ENCODE results near the gene KITLG.
A peak's percentile ranks its signal among the peaks of the same experiment; 100 is the strongest.

Gene KITLG

DNA sequence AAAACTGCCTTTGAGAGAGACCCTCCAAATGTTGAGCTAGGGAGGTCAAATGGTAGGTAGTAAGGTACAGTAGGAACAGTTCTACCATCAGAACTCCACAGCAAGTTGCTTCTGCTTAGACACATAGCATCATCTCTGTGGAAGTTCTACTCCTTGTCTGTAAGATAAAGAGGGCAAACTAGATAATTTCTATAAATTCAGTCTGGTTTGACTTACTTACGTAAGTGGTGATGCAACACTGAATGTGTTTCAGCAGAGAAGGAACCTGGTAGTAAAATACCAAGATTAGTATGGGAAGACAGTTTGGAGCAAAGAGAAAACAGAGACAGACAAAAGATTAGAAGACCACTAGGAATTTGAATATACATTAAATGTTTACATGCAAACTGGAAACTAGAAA lies 42.0 kb downstream of the KITLG start:
- TF ChIP-seq, protein P1, sequence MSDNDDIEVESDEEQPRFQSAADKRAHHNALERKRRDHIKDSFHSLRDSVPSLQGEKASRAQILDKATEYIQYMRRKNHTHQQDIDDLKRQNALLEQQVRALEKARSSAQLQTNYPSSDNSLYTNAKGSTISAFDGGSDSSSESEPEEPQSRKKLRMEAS (IDR thresholded peaks at IDR 0.05) = no peak
- TF ChIP-seq EGR1 (IDR thresholded peaks at IDR 0.05) = no peak
- no peak for TF ChIP-seq TCF12 (IDR thresholded peaks at IDR 0.05; ENCODE audit: low read depth)
- TF ChIP-seq YY1 (IDR thresholded peaks at IDR 0.05; ENCODE audit: low read depth) = no peak
- no peak for TF ChIP-seq CEBPB (IDR thresholded peaks at IDR 0.05)
- TF ChIP-seq FOXM1 (IDR thresholded peaks at IDR 0.05; ENCODE audit: borderline replicate concordance, low read depth) = no peak
- no peak for TF ChIP-seq CREB1 (IDR thresholded peaks at IDR 0.05; ENCODE audit: low read depth)
- TF ChIP-seq, protein P2, sequence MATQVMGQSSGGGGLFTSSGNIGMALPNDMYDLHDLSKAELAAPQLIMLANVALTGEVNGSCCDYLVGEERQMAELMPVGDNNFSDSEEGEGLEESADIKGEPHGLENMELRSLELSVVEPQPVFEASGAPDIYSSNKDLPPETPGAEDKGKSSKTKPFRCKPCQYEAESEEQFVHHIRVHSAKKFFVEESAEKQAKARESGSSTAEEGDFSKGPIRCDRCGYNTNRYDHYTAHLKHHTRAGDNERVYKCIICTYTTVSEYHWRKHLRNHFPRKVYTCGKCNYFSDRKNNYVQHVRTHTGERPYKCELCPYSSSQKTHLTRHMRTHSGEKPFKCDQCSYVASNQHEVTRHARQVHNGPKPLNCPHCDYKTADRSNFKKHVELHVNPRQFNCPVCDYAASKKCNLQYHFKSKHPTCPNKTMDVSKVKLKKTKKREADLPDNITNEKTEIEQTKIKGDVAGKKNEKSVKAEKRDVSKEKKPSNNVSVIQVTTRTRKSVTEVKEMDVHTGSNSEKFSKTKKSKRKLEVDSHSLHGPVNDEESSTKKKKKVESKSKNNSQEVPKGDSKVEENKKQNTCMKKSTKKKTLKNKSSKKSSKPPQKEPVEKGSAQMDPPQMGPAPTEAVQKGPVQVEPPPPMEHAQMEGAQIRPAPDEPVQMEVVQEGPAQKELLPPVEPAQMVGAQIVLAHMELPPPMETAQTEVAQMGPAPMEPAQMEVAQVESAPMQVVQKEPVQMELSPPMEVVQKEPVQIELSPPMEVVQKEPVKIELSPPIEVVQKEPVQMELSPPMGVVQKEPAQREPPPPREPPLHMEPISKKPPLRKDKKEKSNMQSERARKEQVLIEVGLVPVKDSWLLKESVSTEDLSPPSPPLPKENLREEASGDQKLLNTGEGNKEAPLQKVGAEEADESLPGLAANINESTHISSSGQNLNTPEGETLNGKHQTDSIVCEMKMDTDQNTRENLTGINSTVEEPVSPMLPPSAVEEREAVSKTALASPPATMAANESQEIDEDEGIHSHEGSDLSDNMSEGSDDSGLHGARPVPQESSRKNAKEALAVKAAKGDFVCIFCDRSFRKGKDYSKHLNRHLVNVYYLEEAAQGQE (IDR thresholded peaks at IDR 0.05; ENCODE audit: low read depth) = no peak
- TF ChIP-seq EP300 (IDR thresholded peaks at IDR 0.05; ENCODE audit: borderline replicate concordance) = no peak
- TF ChIP-seq RAD21 (IDR thresholded peaks at IDR 0.05; ENCODE audit: low read depth) = no peak
- no peak for TF ChIP-seq ZBTB7A (IDR thresholded peaks at IDR 0.05; ENCODE audit: low read depth)
- TF ChIP-seq TAF1 (IDR thresholded peaks at IDR 0.05; ENCODE audit: low read depth) = no peak
- TF ChIP-seq USF1 (IDR thresholded peaks at IDR 0.05) = no peak
- no peak for TF ChIP-seq NFIC (IDR thresholded peaks at IDR 0.05)
- no peak for TF ChIP-seq TEAD4 (IDR thresholded peaks at IDR 0.05)

- TF ChIP-seq TAF1 (IDR thresholded peaks at IDR 0.05; ENCODE audit: low read depth) (no peak), NFIC (IDR thresholded peaks at IDR 0.05) (no peak), CREB1 (IDR thresholded peaks at IDR 0.05; ENCODE audit: low read depth) (no peak), TCF12 (IDR thresholded peaks at IDR 0.05; ENCODE audit: low read depth) (no peak), CEBPB (IDR thresholded peaks at IDR 0.05) (no peak)
Measured at GRCh38 chr12:88530868-88531267, 49.4 kb downstream of the KITLG start.

GRCh38 chr12:88529531-88530488 lies 50.5 kb downstream of the KITLG start:
- no peak for TF ChIP-seq TAF1 (IDR thresholded peaks at IDR 0.05; ENCODE audit: low read depth)
- TF ChIP-seq NFIC (IDR thresholded peaks at IDR 0.05) = peak; percentile 48
- TF ChIP-seq EP300 (IDR thresholded peaks at IDR 0.05; ENCODE audit: borderline replicate concordance) = no peak
- TF ChIP-seq, protein P2 (IDR thresholded peaks at IDR 0.05; ENCODE audit: low read depth) = no peak
- TF ChIP-seq CREB1 (IDR thresholded peaks at IDR 0.05; ENCODE audit: low read depth) = no peak
- no peak for TF ChIP-seq USF1 (IDR thresholded peaks at IDR 0.05)
- TF ChIP-seq FOXM1 (IDR thresholded peaks at IDR 0.05; ENCODE audit: borderline replicate concordance, low read depth) = no peak
- no peak for TF ChIP-seq EGR1 (IDR thresholded peaks at IDR 0.05)
- TF ChIP-seq YY1 (IDR thresholded peaks at IDR 0.05; ENCODE audit: low read depth) = no peak

GRCh38 chr12:88522961-88523360 lies 57.3 kb downstream of the KITLG start:
- TF ChIP-seq EGR1 (IDR thresholded peaks at IDR 0.05) = no peak
- TF ChIP-seq CEBPB (IDR thresholded peaks at IDR 0.05) = no peak

GRCh38 chr12:88520436-88520820 lies 59.8 kb downstream of the KITLG start:
- TF ChIP-seq YY1 (IDR thresholded peaks at IDR 0.05; ENCODE audit: low read depth) = no peak
- TF ChIP-seq TAF1 (IDR thresholded peaks at IDR 0.05; ENCODE audit: low read depth) = no peak
- TF ChIP-seq NFIC (IDR thresholded peaks at IDR 0.05) = no peak
- no peak for TF ChIP-seq TEAD4 (IDR thresholded peaks at IDR 0.05)
- TF ChIP-seq FOXM1 (IDR thresholded peaks at IDR 0.05; ENCODE audit: borderline replicate concordance, low read depth) = no peak
- no peak for TF ChIP-seq CREB1 (IDR thresholded peaks at IDR 0.05; ENCODE audit: low read depth)
- TF ChIP-seq, protein P1 (IDR thresholded peaks at IDR 0.05) = no peak
- no peak for TF ChIP-seq USF1 (IDR thresholded peaks at IDR 0.05)
- no peak for TF ChIP-seq EGR1 (IDR thresholded peaks at IDR 0.05)
- no peak for TF ChIP-seq RAD21 (IDR thresholded peaks at IDR 0.05; ENCODE audit: low read depth)
- no peak for TF ChIP-seq EP300 (IDR thresholded peaks at IDR 0.05; ENCODE audit: borderline replicate concordance)
- TF ChIP-seq ZBTB7A (IDR thresholded peaks at IDR 0.05; ENCODE audit: low read depth) = no peak
- TF ChIP-seq, protein P2 (IDR thresholded peaks at IDR 0.05; ENCODE audit: low read depth) = no peak
- TF ChIP-seq TCF12 (IDR thresholded peaks at IDR 0.05; ENCODE audit: low read depth) = no peak
- no peak for TF ChIP-seq CEBPB (IDR thresholded peaks at IDR 0.05)

Data from Ishikawa (cell line).